Transverse colon (tissue), 4 donors: Measurements from ENCODE around the gene GMEB2. TPM values are rescaled to one million over a fixed set of nuclear protein-coding genes. Genes with fewer than 3 reads are reported as not detected.

Source experiments
- DNase-seq: peaks from one replicate; pipeline ENCODE4 v3.0.0-alpha.2; 2019
- H3K27ac ChIP-seq, 4 donors: fragments of 200-600 bp; sonication (generic); 2 replicates each; pipeline ENCODE4 v1.5.1; 2016 to 2018; ENCODE audit warnings: inconsistent platforms in 4 of 4
- H3K27me3 ChIP-seq: fragments of 200-600 bp; sonication (generic); 2 replicates; pipeline ENCODE4 v1.5.1; 2017; ENCODE audit warnings: inconsistent platforms
- H3K36me3 ChIP-seq, 4 donors: fragments of 200-600 bp; sonication (generic); 2 replicates each; pipeline ENCODE4 v1.5.1; 2017 to 2019; ENCODE audit warnings: inconsistent platforms in 4 of 4
- H3K4me1 ChIP-seq, 4 donors: fragments of 200-600 bp; sonication (generic); 2 replicates each; pipeline ENCODE4 v1.5.1; 2017 to 2020; ENCODE audit warnings: inconsistent platforms in 4 of 4
- H3K4me3 ChIP-seq, 4 donors: fragments of 200-600 bp; sonication (generic); 1 replicate in 1 of 4; 2 replicates in 3 of 4; pipeline versions ENCODE4 v1.5.1 to v1.6.1; 2017 to 2019; ENCODE audit warnings: inconsistent platforms in 4 of 4
- H3K9me3 ChIP-seq, 2 donors: fragments of 200-600 bp; sonication (generic); 2 replicates each; pipeline ENCODE4 v1.5.1; 2017 to 2019; ENCODE audit warnings: inconsistent platforms in 2 of 2
- EP300 ChIP-seq: sonication (generic); formaldehyde crosslinking; IDR thresholded peaks from one replicate; pipeline ENCODE4 v1.6.1; 2017; ENCODE audit warnings: antibody characterized with exemption, low read depth
- POLR2A ChIP-seq: fragments of 450-650 bp; IDR thresholded peaks from one replicate; pipeline ENCODE4 v1.6.1; 2016; ENCODE audit warnings: antibody characterized with exemption, mild to moderate bottlenecking, moderate library complexity
- POLR2AphosphoS5 ChIP-seq, 3 donors: sonication (generic); formaldehyde crosslinking; IDR thresholded peaks; one replicate each; pipeline ENCODE4 v1.6.1; 2016; ENCODE audit warnings: antibody characterized with exemption in 3 of 3
- WGBS, 2 donors: methylation state at CpG; one replicate each; pipeline ENCODE4 v1.1.5; 2018; ENCODE audit warnings: low coverage in 1 of 2; 5-methylcytosine and 5-hydroxymethylcytosine counted together
- in situ Hi-C, 4 donors: fragments of 200-750 bp; cut with MboI; loops; one replicate each; pipeline versions ENCODE4 v1.15.0 to v1.15.1; 2017; ENCODE audit warnings: low sequenced_read_pairs in 3 of 4, low pct_ligation_motif_present in 1 of 4, low pct_unique_long_range_greater_than_20kb in 1 of 4
- intact Hi-C: fragments of 100-400 bp; cut with DNase I; formaldehyde crosslinking; loops from one replicate; pipeline ENCODE4 v1.15.1; 2023; ENCODE audit warnings: low total_unique reads
- total RNA-seq, 4 donors: library from RNA; depleted of rRNA; stranded (reverse); fragments of >200 nt; gene quantifications; one replicate each; pipeline ENCODE4 v1.1.0, GENCODE V29; 2016
- TF ChIP-seq, protein P1 (sequence below), 5 experiments: fragments of 200-600 bp in 3 of 5; fragments of 450-650 bp in 2 of 5; sonication (generic) in 3 of 5; IDR thresholded peaks; 1 replicate in 2 of 5; 2 replicates in 3 of 5; pipeline ENCODE4 v1.5.1; 2016 to 2017; ENCODE audit warnings: antibody characterized with exemption in 5 of 5, inconsistent platforms in 3 of 5, mild to moderate bottlenecking in 2 of 5, moderate library complexity in 1 of 5

Gene GMEB2
- total RNA-seq, 4 donors from 2014 or later: 9.0 to 20.3 (median 13.5) TPM

DNA sequence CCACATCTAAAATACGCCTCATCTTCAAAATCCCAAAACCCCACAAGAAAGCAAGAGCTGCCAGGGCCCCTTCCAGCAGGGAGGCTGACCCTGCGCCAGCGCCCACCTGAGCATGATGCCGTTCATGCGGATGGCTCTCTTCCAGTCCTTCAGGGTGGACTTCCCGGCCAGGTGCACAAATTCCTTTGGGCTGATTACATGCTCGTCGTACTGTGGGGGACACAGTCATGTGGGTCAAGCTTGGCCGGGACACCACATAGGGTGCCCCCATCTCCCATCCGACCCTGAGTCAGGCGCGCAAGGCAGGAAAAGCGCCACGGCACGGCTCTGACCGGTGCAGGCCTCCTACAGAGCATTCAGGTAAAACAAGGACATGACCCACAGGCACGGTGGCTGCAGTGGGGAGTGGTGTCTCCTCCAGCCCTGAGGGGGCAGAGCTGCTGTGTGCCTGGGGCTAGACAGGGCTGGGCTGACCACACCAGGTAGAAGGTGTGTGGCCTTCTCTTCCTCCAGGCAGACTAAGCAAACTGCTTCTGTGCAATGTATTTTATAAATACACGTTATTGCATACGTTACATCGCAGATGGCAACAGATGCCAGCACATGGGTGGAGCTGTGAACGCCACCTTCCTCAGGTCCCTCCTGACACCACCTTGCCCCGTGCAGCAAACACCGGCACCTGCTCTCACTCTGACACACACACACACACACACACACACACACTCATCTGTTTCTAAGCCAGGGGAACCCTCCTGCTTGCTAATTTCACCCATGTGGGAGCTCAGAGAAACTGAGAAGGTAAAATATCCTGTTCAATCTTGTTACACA lies 29.0 kb downstream of the GMEB2 start:
- Histone ChIP-seq H3K36me3 (peaks cover 0 to 33% (median 11%) of the 10 kb centered on the region in 4 donors), H3K4me1 (no peaks in the 10 kb centered on the region), H3K4me3 (no peak overlapping the region), H3K27ac (no peak overlapping the region), H3K27me3 (no peaks in the 10 kb centered on the region), H3K9me3 (no peaks in the 10 kb centered on the region)
- DNase-seq: no peak
- in situ Hi-C loops: no loop called here
- intact Hi-C loops: no loop called here
- WGBS, 2 donors: 88 to 100% methylated on average over 1 to 22 of the region's 23 CpGs
- TF ChIP-seq, protein P1, sequence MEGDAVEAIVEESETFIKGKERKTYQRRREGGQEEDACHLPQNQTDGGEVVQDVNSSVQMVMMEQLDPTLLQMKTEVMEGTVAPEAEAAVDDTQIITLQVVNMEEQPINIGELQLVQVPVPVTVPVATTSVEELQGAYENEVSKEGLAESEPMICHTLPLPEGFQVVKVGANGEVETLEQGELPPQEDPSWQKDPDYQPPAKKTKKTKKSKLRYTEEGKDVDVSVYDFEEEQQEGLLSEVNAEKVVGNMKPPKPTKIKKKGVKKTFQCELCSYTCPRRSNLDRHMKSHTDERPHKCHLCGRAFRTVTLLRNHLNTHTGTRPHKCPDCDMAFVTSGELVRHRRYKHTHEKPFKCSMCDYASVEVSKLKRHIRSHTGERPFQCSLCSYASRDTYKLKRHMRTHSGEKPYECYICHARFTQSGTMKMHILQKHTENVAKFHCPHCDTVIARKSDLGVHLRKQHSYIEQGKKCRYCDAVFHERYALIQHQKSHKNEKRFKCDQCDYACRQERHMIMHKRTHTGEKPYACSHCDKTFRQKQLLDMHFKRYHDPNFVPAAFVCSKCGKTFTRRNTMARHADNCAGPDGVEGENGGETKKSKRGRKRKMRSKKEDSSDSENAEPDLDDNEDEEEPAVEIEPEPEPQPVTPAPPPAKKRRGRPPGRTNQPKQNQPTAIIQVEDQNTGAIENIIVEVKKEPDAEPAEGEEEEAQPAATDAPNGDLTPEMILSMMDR (IDR thresholded peaks at IDR 0.05): no peak
- TF ChIP-seq EP300 (no peak), POLR2A (no peak), POLR2AphosphoS5 (IDR thresholded peaks at IDR 0.05) (no peak)

DNA sequence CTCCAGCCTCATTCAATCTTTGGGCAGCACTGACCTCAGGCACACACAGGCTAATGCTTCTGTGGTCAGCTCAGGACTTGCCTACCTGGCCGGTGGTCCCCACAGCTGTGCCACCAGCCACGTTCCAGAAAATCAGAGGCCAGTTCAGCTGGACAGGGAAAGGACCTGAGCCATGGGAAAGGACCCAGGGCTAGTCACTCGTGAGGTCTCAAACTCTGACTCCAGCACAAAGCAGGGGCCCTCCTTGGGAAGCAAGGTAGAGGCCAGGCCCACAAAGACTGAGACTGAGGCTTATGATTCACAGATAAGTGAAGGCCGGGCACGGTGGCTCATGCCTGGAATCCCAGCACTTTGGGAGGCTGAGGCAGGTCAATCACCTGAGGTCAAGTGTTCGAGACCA lies 30.5 kb downstream of the GMEB2 start:
- H3K27me3 ChIP-seq: no peaks in the 10 kb centered on the region
- no peak for TF ChIP-seq POLR2A
- intact Hi-C loops (no loop called here), in situ Hi-C loops (no loop called here)
- H3K4me1 ChIP-seq: no peaks in the 10 kb centered on the region
- WGBS, 2 donors: 98% methylated on average over 6 of the region's 6 CpGs; no CpG with 5 or more reads in 1 of the 2 donors
- no peaks in the 10 kb centered on the region for H3K9me3 ChIP-seq
- no peak overlapping the region for H3K27ac ChIP-seq
- DNase-seq: no peak
- H3K36me3 ChIP-seq: peaks cover 0 to 28% (median 8%) of the 10 kb centered on the region in 4 donors
- no peak overlapping the region for H3K4me3 ChIP-seq

DNA sequence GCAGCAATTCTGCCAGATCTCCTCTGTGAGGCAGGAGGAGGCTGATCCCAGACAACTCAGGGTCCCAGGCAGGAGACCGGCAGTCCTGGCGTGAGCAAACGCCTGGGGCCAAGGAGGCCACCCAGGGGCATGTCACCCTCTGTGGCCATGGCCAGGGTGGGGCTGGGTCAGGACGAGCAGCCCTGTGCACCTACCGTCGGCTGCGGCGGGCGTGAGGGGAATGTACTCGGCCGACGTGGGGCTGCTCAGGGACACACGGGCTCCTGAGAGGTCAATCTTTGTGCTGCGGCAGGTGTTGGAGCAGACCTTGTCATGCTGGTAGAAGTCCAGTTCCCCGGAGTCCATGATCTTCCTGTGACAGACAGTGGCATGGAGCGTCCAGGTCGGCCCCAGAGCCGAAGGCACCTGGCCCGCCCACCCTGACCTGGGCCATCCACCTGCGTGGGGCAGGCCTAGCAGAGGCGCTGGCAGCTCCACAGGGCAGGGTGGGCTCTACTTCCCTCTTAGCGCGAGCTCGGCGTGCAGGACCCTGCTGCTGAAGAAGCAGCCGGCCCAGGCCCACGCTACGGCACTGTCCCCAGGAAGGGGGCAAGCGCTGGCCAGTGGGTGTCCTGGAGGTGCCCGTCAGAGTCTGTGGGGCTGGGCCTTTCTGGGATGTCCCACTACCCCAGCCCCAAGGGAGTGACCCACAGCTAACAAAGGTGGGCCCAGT lies 31.3 kb downstream of the GMEB2 start:
- no peak overlapping the region for H3K27ac ChIP-seq
- no peaks in the 10 kb centered on the region for H3K9me3 ChIP-seq
- no peaks in the 10 kb centered on the region for H3K27me3 ChIP-seq
- H3K4me1 ChIP-seq: no peaks in the 10 kb centered on the region
- peaks cover 0 to 27% (median 5%) of the 10 kb centered on the region in 4 donors for H3K36me3 ChIP-seq
- in situ Hi-C loops (no loop called here), intact Hi-C loops (no loop called here)
- WGBS, 2 donors: 87 to 90% methylated on average over 3 to 19 of the region's 30 CpGs
- DNase-seq: no peak
- TF ChIP-seq POLR2A (no peak), EP300 (no peak), POLR2AphosphoS5 (IDR thresholded peaks at IDR 0.05) (no peak)
- TF ChIP-seq, protein P1 (IDR thresholded peaks at IDR 0.05): no peak
- no peak overlapping the region for H3K4me3 ChIP-seq

DNA sequence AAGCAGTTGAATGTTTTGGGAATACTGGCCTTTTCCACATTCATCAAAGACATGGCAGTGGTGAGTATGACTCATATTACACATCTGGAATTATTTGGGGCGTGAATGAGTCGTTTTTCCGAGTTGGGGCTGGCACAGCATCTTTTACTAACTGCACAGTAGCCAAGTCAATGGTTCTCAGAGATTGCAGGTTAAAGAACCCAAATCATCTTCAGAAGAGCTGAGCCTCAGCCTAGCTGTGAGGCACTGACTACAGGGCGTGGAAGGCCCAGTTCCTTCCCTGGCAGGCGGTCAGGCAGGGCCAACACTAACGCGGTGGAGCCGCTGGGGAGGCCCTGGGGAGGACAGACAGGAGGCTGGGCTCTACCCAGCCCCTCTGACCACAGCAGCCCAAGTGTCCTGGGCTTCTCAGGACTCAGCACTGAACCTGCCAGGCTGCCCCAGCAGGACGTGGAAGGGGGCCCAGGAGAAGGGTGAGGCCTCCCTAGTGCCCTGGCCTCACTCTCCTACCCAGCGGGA lies 32.8 kb downstream of the GMEB2 start:
- Histone ChIP-seq H3K36me3 (peaks cover 0 to 18% (median 5%) of the 10 kb centered on the region in 4 donors), H3K9me3 (no peaks in the 10 kb centered on the region), H3K4me3 (no peak overlapping the region), H3K27me3 (no peaks in the 10 kb centered on the region), H3K27ac (peak overlapping the region in 1 of 4 donors; percentile 34), H3K4me1 (no peaks in the 10 kb centered on the region)
- intact Hi-C loops: no loop called here
- WGBS, 2 donors: 82% methylated on average over 7 of the region's 10 CpGs; no CpG with 5 or more reads in 1 of the 2 donors
- in situ Hi-C loops: no loop called here
- TF ChIP-seq POLR2AphosphoS5 (IDR thresholded peaks at IDR 0.05) (no peak), POLR2A (no peak), EP300 (no peak)
- TF ChIP-seq, protein P1 (IDR thresholded peaks at IDR 0.05): no peak
- DNase-seq: no peak
